ENCODE data around the gene UGDH. TPM values are rescaled to one million over a fixed set of nuclear protein-coding genes. Genes with fewer than 3 reads are reported as not detected.

The UGDH gene
- total and polyA plus RNA-seq, 2 of the 8 experiments (the other 6 are each of a cell fraction or from before 2014, with no cell fraction given): 32.0 to 128 TPM

DNA sequence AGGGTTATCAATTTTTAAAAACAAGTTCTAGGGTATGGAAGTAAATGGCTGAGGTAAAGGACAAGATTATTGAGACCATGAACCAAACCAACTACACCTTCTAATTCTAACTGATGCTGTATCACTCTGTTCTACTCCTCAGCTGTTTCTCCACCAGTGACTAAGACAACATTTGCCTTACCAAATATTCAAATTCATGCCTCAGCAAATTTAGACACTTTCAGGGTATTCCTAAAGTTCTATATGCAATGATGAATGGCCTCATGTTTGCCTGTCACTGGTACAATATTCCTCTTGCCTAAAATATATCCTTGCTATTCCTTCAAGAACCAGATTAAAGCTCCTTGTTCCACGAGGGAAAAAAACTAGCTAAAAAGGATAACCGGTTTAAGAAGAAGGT, 73.5 kb downstream of the UGDH start:
- no peak overlapping the region for H2BK15ac ChIP-seq (ENCODE audit: low read length)
- no peak overlapping the region for H2BK5ac ChIP-seq (ENCODE audit: low read depth, low read length)
- ChIA-PET CTCF (ENCODE audit: partially characterized antibody) (no interaction called here), POLR2A (ENCODE audit: partially characterized antibody) (interaction anchor here (0.6 to 5.4 kb wide), 10 partner anchors 10 to 130 kb away, joined by 3 to 49 read pairs (median 4); partner anchors contain the start of gene RFC1)
- 95% methylated on average over 2 of the region's 2 CpGs; no CpG with 5 or more reads in 1 of the 2 experiments for WGBS, 2 experiments (ENCODE audit: extremely low coverage in 1 of 2, insufficient coverage in 1 of 2, insufficient read length in 1 of 2, insufficient replicate concordance in 2 of 2, low coverage in 1 of 2, low lambda C conversion rate in 2 of 2, missing lambda C conversion rate in 1 of 2)
- no peaks in the 10 kb centered on the region for H3K27me3 ChIP-seq (replicated peaks in 1 of 4; ENCODE audit: control insufficient read depth in 3 of 4, extremely low read depth in 1 of 4, insufficient read depth in 3 of 4, low read length in 3 of 4)
- peaks cover 2% of the 10 kb centered on the region; the same call in 1 of the 2 replicates for H3K23me2 ChIP-seq (ENCODE audit: low read depth, low read length)
- no peak overlapping the region for H3K27ac ChIP-seq (ENCODE audit: low read depth, low read length)
- no peak overlapping the region for H2BK120ac ChIP-seq (replicated peaks; ENCODE audit: low read depth, low read length)
- no peak overlapping the region for H4K91ac ChIP-seq (replicated peaks; ENCODE audit: insufficient read length, low read length)
- no peak for TF ChIP-seq SP2 (IDR thresholded peaks at IDR 0.05; ENCODE audit: low read length)
- H3K14ac ChIP-seq (ENCODE audit: insufficient read length): no peak overlapping the region
- no peak overlapping the region for H3K4me2 ChIP-seq (ENCODE audit: insufficient read depth in 1 of 2, low read depth in 2 of 2, low read length in 2 of 2)
- H4K5ac ChIP-seq (ENCODE audit: insufficient read length, low read depth, low read length): no peak overlapping the region
- no peak overlapping the region for H3K4me3 ChIP-seq (ENCODE audit: extremely low read depth in 1 of 4, insufficient read depth in 2 of 4, low read depth in 3 of 4, low read length in 4 of 4)
- H3K56ac ChIP-seq (replicated peaks; ENCODE audit: insufficient read length, low read depth, low read length): no peak overlapping the region
- no peak overlapping the region for H2AK5ac ChIP-seq (ENCODE audit: low read depth, low read length)
- no peak for FAIRE-seq
- no peak overlapping the region for H3K18ac ChIP-seq (ENCODE audit: extremely low read depth, low read length)
- H3K23ac ChIP-seq (ENCODE audit: insufficient read length): no peak overlapping the region
- no peak overlapping the region for H3K9ac ChIP-seq (replicated peaks in 1 of 4; ENCODE audit: extremely low read depth in 1 of 4, low read depth in 3 of 4, low read length in 3 of 4)
- H3K79me1 ChIP-seq (ENCODE audit: low read depth, low read length): no peaks in the 10 kb centered on the region; the same call in 1 of the 2 replicates
- no peak overlapping the region for H2AFZ ChIP-seq (ENCODE audit: low read length)
- H3K9me3 ChIP-seq (ENCODE audit: insufficient read depth in 2 of 2, low read depth in 1 of 2, low read length in 1 of 2): no peaks in the 10 kb centered on the region
- H2BK20ac ChIP-seq (ENCODE audit: low read length): no peak overlapping the region
- H3K36me3 ChIP-seq (ENCODE audit: control insufficient read depth in 2 of 4, insufficient read depth in 4 of 4, low read length in 3 of 4): peaks cover 31 to 81% (median 57%) of the 10 kb centered on the region in 4 experiments
- H3K4ac ChIP-seq (replicated peaks; ENCODE audit: insufficient read length, low read depth, low read length): no peak overlapping the region
- H4K8ac ChIP-seq (ENCODE audit: extremely low read depth, insufficient read depth, low read length): no peak overlapping the region
- peaks cover 8 to 13% of the 10 kb centered on the region in 2 experiments for H4K20me1 ChIP-seq (replicated peaks in 1 of 2; ENCODE audit: control insufficient read depth in 1 of 2, insufficient read depth in 2 of 2, low read length in 2 of 2)
- H3K79me2 ChIP-seq (ENCODE audit: control insufficient read depth in 1 of 2, insufficient read depth in 2 of 2, low read length in 2 of 2): peaks cover 0 to 35% of the 10 kb centered on the region in 2 experiments; a peak in 3 of 4 replicates
- peaks cover 0 to 4% (median 2%) of the 10 kb centered on the region in 4 experiments; a peak in 2 of 7 replicates for H3K4me1 ChIP-seq (replicated peaks in 1 of 4; ENCODE audit: control insufficient read depth in 3 of 4, insufficient read depth in 4 of 4, low read length in 3 of 4)
- DNase-seq (ENCODE audit: low read depth in 1 of 2, low spot score in 2 of 2): no peak
- H2BK12ac ChIP-seq (ENCODE audit: low read depth, low read length): no peak overlapping the region

All from H1 (cell line).